ENCODE data around the gene SIM2. TPM values are rescaled to one million over a fixed set of nuclear protein-coding genes. Genes with fewer than 3 reads are reported as not detected.

The SIM2 gene
- total and polyA plus RNA-seq, 8 donors: 1.2 to 1.6 (median 1.4) TPM; not detected in 2

DNA sequence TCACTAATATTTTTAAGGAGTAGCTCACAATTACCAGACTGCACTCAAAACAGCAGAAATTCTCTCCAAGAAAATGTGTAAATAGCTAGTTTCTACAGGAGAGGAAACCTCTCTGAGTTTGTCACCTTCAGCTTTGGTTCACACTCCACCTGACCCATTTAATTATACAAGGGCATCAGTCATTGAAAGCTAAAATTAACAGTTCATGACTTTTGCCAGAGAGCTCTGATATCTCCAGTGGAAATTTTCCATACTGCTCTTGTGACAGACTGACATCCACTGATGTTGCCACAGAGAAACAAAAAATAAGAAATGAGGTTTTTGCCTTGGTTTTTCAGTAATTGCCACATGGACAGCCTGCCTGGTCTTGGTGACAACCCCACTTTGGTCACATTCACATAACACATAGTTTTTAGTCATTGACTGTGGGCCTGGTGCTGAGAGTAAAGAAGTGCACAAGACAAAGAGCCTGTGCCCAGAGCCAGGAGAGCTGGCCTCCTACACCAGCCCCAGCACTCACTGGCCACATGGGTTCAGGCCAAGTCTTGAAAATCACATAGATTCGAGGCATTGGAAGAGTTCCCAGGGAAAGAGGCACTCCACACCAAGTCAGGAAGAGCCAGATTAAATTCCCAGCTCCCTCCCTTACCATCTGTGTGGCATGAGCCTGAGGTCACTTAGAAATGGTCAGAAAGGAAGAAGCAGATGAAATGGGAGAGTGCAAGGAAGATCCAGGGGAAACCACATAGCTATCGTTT, 13.8 kb upstream of the SIM2 start:
- H3K4me1 ChIP-seq: no peaks in the 10 kb centered on the region
- DNase-seq (no peak), ATAC-seq (peak; percentile 27)
- H3K4me3 ChIP-seq: no peak overlapping the region
- peaks cover 28 to 96% of the 10 kb centered on the region in 2 donors for H3K27me3 ChIP-seq
- TF ChIP-seq, protein P1, sequence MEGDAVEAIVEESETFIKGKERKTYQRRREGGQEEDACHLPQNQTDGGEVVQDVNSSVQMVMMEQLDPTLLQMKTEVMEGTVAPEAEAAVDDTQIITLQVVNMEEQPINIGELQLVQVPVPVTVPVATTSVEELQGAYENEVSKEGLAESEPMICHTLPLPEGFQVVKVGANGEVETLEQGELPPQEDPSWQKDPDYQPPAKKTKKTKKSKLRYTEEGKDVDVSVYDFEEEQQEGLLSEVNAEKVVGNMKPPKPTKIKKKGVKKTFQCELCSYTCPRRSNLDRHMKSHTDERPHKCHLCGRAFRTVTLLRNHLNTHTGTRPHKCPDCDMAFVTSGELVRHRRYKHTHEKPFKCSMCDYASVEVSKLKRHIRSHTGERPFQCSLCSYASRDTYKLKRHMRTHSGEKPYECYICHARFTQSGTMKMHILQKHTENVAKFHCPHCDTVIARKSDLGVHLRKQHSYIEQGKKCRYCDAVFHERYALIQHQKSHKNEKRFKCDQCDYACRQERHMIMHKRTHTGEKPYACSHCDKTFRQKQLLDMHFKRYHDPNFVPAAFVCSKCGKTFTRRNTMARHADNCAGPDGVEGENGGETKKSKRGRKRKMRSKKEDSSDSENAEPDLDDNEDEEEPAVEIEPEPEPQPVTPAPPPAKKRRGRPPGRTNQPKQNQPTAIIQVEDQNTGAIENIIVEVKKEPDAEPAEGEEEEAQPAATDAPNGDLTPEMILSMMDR (IDR thresholded peaks at IDR 0.05): no peak
- no peaks in the 10 kb centered on the region for H3K36me3 ChIP-seq
- intact Hi-C loops (cut with DNase I): no loop called here
- H3K9me3 ChIP-seq: peaks cover 0 to 15% of the 10 kb centered on the region in 2 donors
- H3K27ac ChIP-seq: no peak overlapping the region

DNA sequence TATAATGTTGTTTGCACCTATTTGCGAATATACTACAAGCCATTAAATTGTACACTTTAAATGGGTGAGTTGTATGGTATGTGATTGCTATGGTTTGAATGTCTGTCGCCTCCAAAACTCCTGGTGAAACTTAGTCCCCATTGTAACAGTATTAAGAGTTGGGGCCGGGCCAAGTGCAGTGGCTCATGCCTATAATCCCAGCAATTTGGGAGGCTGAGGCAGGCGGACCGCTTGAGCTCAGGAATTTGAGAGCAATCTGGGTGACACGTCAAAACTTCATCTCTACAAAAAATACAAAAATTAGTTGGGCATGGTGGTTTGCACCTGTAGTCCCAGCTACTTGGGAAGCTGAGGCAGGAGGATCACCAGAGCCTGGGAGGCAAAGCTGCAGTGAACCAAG, 12.0 kb upstream of the SIM2 start:
- H3K4me3 ChIP-seq: no peak overlapping the region
- TF ChIP-seq, protein P1 (IDR thresholded peaks at IDR 0.05): no peak
- H3K36me3 ChIP-seq: no peaks in the 10 kb centered on the region
- H3K9me3 ChIP-seq: no peaks in the 10 kb centered on the region
- no peak for DNase-seq
- intact Hi-C loops (cut with DNase I): no loop called here
- no peak overlapping the region for H3K27ac ChIP-seq
- no peak for ATAC-seq
- no peaks in the 10 kb centered on the region for H3K4me1 ChIP-seq
- peaks cover 40 to 97% of the 10 kb centered on the region in 2 donors for H3K27me3 ChIP-seq

DNA sequence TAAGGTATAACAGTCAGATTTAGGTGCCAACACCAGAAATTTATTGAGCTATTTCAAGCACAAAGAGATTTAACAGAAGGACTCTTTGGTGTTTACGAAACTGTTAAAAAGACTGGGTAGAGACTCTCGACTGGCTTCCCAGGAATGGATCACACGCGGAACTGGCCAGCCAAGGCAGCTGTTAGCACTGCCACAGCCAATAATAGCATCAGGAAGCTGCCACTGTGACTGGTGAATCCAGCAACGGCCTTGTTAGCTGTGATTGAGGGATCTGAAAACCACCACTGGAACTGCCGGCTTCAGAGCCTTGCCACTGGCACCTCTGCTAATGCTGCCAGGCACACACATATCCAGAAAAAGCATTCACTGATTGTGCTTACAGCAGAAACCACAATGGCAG, 10.6 kb upstream of the SIM2 start:
- Histone ChIP-seq H3K4me3 (no peak overlapping the region), H3K27ac (no peak overlapping the region), H3K36me3 (no peaks in the 10 kb centered on the region), H3K9me3 (no peaks in the 10 kb centered on the region), H3K4me1 (peaks cover 0 to 6% of the 10 kb centered on the region in 2 donors), H3K27me3 (peaks cover 53 to 97% of the 10 kb centered on the region in 2 donors)
- TF ChIP-seq, protein P1 (IDR thresholded peaks at IDR 0.05): no peak
- intact Hi-C loops (cut with DNase I): no loop called here
- DNase-seq (no peak), ATAC-seq (no peak)

DNA sequence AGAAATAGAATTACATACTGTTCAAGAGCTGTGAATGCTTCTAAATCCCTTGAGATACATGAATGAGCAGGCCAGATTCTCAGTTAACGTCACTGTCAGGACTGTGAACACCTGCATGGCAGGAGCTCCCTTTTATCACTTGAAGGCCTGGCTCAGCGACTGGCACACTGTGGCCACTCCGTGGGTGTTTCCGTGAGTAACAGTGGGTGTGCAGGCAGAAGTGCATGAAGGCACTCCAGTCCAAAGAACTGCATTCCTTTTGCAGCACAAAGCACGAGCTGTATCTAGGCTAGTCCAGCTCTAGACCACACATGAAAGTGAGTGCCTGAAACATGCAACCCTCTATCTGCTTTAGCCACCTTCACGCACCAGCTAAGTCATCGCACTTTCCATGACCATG, 9.6 kb upstream of the SIM2 start:
- intact Hi-C loops (cut with DNase I): no loop called here

More for the DNA sequence above, 9.6 kb upstream of the SIM2 start:
- TF ChIP-seq, protein P1 (IDR thresholded peaks at IDR 0.05): no peak
- ATAC-seq: no peak
- H3K4me3 ChIP-seq: no peak overlapping the region
- H3K9me3 ChIP-seq: no peaks in the 10 kb centered on the region
- H3K27me3 ChIP-seq: peaks cover 63 to 98% of the 10 kb centered on the region in 2 donors
- DNase-seq: no peak
- no peak overlapping the region for H3K27ac ChIP-seq
- H3K4me1 ChIP-seq: peaks cover 0 to 6% of the 10 kb centered on the region in 2 donors
- no peaks in the 10 kb centered on the region for H3K36me3 ChIP-seq

Data from left lung (tissue), 10 donors.